CD4-positive, alpha-beta T cell treated with Interleukin-4 for 1 hour (primary cell): Measurements from ENCODE around the gene FAM227B.
A peak's percentile ranks its signal among the peaks of the same experiment; 100 is the strongest.
"Not testable (repeated sequence)": the region's sequence is repeated elsewhere in the genome, so short reads cannot be mapped to it uniquely, and the experiment has no call there.

Experiments
- DNase-seq, 2 donors: peaks; one replicate each; pipeline ENCODE4 v3.0.0-alpha.2; 2020 to 2022

FAM227B gene

DNA sequence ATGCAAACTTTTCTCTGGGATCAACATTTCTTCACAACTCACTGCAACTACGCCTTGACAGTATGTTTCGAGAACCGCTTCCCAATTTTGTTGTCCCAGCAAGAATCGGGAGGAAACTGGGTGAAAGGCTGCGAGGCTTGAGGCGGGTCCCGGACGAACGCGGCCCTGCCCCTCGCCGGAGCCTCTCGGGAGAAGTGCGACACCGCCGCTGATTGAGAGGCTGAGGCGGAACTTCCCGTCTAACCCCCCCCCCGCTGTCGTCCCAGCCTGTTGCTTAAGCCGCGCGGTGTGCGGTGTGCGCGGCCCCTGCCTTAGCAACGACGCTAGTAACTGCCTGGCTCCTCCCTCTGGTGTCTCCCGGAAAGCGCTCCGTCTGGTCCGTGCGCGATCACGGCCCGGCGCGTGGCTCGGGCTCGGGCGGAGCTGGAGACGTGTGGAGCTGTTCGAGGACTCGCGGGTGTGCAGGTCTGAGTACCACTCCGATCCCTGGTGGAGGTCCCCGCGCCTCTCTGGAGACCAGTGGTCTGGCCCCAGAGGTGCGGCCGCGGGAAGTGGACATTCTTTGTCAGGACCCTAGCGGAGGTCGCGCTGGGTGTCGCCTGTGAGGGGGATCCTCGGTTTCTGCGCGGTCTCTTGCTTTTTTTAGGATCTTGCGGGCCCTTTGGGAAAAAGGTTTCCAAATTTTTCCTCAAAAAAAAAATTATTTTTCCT, at the start of gene FAM227B, which contains the start of gene DTWD1:
TSS of gene FAM227B (minus strand) at position 161 of the 711 bp plus-strand sequence. CDS start 5,647 bp downstream, outside the sequence.
TSS of gene DTWD1 (plus strand) at position 391 of the 711 bp plus-strand sequence. CDS start 4,120 bp downstream, outside the sequence.
- DNase-seq: peak; percentile 95 to 96

- no peak for DNase-seq
These were observed 48.7 kb upstream of the FAM227B start for GRCh38 chr15:49669288-49669687.

- not testable (repeated sequence) for DNase-seq
These were observed 45.9 kb upstream of the FAM227B start for GRCh38 chr15:49666486-49666885.

DNA sequence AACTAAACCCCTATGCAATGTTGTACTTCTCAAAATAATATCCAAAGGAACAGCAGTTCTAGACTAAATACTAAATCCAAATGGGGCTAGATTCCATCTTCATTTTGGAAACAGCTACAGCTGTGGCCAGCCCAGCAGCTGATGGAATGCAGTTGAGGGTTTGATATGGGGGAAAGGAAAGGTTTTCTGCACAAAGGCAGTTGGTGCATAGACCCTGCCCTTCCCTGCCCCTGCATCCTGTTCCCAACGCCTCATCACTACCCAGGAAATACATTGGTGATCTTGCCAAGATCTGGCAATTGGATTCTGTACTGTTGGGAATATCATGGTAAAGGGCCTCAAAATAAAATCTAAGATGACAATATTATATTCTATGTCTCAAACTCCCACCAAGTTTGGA, 44.1 kb upstream of the FAM227B start:
- no peak for DNase-seq

DNA sequence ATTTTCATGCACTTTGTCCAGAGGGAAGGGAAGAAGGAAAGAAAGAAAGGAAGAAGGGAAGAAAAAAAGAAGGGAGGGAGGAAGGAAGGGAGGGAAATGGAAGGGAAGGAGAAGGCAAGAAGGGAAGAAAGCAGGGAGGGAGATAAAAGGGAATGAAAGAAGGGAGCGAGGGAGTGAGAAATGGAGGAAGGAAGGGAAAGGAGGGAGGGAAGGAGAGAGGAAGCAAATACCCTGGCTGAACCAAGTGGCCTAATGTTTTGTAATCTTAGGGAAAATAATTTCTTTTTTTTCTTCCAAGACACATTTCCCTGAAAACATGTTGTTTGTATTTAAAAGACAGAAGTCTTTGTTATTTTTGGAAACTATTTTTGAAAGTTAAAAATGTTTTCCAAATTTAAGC, 36.1 kb upstream of the FAM227B start:
- no peak for DNase-seq

GRCh38 chr15:49652922-49653321, 32.3 kb upstream of the FAM227B start:
- DNase-seq: no peak

- no peak for DNase-seq
These were observed 30.1 kb upstream of the FAM227B start for GRCh38 chr15:49650676-49651075.

DNA sequence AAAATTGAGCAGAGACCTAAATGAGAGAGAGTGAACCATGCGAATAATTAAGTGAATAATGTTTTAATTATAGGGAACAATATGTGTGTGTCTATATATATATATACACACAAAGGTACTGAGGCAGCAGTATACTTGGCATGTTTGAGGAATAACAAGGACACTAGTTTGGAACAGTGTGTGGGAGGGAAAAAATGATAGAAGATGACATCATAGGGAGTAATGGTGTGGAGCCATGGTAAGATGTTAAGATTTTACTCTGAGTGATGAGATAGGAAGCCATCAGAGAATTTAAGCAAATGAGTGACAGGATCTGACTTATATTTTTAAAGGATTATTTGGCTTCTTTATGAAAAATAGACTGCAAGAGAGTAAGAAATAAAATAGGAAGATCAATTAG, 29.4 kb upstream of the FAM227B start:
- DNase-seq: no peak

DNA sequence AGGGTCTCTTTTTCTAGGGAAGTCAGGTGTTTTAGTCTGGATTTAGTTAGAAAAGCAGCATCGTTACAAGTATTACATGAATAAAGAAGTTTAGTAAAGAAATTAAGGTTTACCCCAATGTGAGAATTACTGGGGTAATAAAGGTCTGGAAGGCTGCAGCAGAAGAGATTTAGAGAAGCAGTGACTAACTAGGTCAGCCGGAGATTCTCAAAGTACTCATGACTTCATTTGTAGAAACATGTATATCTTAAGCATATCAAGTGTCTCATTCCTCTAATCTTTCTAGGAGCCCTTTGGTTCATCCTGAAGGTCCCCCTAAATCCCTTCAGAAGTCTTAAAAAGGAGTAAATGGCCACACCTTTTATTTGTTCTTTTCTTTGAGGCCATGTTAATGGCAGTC, 26.3 kb upstream of the FAM227B start:
- no peak for DNase-seq

- DNase-seq: no peak
These were observed 25.3 kb upstream of the FAM227B start for GRCh38 chr15:49645941-49646340.

GRCh38 chr15:49645277-49645676, 24.7 kb upstream of the FAM227B start:
- DNase-seq: no peak

DNA sequence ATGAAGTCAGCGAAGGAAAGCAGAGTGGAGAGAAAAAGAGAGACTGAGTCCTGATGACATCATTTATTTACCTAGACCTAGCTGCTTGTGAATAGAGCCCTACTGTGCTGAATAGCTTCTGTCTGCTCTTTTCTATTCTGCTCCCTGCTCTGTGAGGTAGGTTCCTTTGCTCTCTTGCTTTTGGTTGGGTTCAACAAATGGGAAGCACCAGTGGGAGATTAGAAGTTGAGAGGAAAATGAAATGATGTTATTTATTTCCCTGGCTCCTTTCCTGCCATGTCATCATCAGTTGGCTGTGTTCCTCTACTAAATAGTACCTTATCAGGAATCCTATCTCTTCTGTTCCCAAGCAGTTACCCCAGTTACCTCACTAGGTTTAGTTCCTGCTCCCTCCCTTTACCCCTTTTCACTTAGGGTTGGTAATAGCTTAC, 23.8 kb upstream of the FAM227B start:
- no peak for DNase-seq

DNA sequence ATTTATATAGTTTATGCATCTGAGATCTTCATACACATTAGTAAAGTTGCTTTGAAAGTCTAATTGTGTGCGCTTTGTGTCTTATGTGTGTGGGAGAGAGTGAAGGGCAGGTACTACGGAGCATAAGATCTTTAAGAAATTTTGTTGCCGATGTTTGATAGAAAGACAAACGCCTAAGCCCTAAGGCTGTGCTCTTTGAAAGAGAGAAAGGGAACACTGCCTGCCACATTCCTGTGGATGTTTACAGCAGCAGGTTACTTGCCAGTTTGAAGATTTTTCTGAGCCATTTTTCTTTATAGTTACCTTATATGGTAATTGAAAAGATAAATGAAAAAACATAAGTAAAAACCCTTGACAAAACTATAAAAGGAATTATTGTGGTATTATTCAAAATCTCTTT, 17.2 kb upstream of the FAM227B start:
- no peak for DNase-seq

GRCh38 chr15:49628379-49628778, 7.8 kb upstream of the FAM227B start:
- no peak for DNase-seq

DNA sequence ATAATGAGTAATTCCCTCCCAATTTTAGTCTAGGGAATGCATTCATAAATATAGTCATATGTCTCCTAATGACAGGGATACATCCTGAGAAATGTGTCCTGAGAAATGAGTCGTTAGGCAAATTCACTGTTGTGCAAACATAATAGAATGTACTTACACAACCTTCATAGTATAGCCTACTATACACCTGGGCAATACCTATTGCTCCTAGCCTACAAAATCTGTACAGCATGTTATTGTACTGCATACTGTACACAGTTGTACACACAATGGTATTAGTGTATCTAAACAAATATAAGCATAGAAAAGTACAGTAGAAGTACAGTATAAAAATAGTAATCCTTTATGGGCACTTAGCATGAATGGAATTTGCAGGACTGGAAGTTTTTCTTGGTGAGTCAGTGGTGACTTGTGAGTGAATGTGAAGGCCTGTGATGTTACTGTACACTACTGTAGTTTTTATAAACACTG, 6.8 kb upstream of the FAM227B start:
- no peak for DNase-seq

DNA sequence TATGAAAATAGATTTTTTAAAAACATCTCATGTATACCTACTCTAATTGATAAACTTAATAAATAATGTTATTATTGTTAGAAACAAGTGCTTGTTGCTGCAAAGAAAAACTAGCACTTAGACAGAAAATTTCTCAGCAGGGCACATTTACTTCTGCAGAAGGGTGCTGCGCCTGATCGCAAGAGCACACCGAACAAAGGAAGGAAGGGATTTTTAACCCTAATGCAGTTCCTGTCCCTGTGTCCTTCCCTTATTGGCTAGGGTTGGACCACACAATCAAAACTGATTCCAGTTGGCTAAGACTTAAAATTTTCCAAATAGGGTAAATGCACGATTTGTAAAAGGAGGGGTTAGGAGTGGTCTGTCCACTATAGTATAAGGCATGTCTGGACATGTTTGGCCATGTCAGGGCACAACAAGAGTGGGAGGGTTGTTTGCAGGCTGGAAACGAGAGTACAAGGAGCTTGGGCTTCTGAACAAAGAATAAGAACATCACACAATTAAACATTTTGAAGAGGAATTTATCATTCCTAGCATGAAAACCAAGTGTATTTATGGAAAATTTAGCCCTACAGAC, 4.9 kb upstream of the FAM227B start:
- DNase-seq: no peak

DNA sequence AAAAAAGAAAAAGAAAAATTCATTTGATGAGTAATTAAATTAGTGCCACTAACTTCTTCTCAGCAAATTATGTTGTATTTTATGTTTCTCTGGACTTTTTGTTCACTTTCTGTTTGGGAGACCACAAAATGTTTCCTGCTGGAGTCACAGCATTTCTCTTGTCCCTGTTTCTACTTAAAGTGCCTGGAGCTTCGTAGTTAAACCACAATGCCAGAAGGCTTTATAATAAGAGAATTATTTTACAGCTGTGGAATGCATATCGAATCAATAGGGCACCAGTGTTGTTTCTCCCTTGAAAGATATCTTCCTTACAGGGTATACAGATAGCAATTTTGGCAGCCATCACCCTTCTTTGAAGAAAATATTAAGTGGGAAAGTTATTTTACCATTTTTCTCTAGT, 3.4 kb upstream of the FAM227B start:
- no peak for DNase-seq

GRCh38 chr15:49622561-49622960, 1.9 kb upstream of the FAM227B start:
- DNase-seq: no peak

DNA sequence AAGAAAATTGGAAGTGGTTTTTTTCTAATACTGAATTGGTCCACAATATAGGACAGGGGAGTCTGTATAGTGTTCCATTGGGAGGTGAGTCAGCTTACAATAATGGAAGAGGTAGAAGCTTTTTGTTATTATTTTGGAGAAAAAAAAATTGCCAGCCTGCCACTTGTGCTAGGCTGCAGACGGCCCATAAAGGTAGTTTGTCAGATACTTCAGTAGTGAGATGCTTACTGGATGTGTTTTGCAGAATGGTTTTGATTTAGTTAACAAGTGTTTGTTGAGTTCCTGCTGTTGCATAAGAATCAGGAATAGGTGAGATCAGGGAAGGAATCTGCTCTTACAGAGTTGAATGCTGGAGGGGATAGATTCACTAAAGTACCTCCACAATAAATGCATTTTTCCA, 1.3 kb upstream of the FAM227B start:
- no peak for DNase-seq

GRCh38 chr15:49621401-49621811, 788 bp upstream of the FAM227B start:
- peak in 1 of 2 donors; percentile 6 for DNase-seq

DNA sequence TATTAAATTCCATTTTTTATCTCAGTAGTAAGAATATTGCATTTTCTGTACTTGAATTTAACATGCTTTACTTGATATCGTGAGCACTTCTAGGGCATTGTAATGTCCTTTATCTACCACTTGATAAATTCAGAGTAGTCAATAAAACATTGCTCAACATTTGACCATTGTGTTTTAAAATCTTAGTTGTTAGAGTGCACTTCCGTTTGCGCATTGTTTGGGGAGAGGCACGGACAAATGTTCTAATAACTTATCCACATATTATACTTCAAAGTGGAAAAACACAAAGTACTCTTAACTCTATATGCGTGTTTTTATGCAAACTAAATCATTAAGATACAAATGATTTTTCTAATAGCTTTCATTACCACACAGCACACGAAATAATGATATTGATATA, 419 bp downstream of the FAM227B start:
- DNase-seq: no peak

DNA sequence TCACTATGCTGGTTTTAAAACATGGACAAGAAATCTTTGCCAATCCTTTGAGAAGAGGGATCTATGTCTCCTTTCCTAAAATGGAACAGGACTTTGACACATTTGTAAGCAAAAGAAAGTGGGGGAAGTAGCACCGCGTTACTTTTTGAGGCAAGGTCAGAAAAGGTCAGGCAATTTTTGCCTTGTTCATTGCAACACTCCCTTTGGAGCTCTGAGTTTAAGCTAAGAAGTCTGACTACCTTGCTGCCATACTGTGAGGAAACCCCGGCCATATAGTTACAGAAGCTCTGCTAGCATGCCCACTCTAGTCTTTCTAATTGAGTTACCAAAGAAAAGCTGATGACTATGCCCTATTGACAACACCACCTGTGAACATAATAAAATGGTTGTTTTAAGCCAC, 1.4 kb downstream of the FAM227B start:
- no peak for DNase-seq

- DNase-seq: not testable (repeated sequence)
These were observed 8.4 kb downstream of the FAM227B start for GRCh38 chr15:49612240-49612639.

DNA sequence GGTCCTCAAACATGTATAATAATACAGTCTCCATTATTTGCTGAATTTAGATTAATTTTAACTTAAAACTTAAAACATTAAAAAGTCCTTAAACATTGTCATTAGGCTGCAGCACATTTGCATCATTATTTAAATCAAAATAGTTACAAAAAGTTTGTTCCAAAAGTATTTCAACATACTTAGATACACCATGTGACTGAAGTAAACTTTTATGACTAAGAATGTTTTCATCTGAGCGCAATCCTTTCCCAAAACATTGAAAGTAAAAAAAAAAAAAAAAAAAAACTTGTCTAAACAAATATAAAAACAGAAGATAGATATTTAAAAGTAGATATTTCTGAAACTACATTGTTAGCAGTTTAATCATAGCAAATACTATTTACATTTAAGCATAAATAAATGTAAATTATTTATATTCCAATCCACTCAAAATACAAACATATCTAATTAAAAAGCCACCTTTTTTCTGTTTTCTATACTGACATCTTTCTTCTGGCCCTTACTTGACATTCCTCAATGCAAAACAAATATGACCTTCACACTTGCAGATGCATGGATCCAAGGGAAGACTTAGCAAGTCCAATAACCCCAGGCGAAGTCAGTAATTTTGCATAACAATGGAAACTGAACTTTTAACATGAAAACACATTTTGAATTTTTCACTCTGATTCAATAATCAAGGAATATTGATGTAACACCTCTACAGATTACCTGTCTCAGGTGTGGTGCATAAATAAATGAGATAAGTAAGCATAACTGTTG, 10.3 kb downstream of the FAM227B start:
- DNase-seq: no peak
